ENCODE measurements around the gene CMBL.

Gene CMBL

GRCh38 chr5:10338686-10339057, 31.0 kb upstream of the CMBL start:
- H3K4me3 Mint-ChIP-seq = no peak overlapping the region
- no peak overlapping the region for H3K27ac Mint-ChIP-seq
- ATAC-seq = no peak
- no peaks in the 10 kb centered on the region for H3K9me3 Mint-ChIP-seq
- H3K27me3 Mint-ChIP-seq = peaks cover 21% of the 10 kb centered on the region
- H3K4me1 Mint-ChIP-seq = peaks cover under 1% of the 10 kb centered on the region
- no peak for DNase-seq

GRCh38 chr5:10337986-10338385, 30.3 kb upstream of the CMBL start:
- no peaks in the 10 kb centered on the region for H3K9me3 Mint-ChIP-seq
- H3K27ac Mint-ChIP-seq = no peak overlapping the region
- H3K4me3 Mint-ChIP-seq = no peak overlapping the region
- ATAC-seq (no peak), DNase-seq (no peak)
- H3K4me1 Mint-ChIP-seq = peaks cover 8% of the 10 kb centered on the region
- H3K27me3 Mint-ChIP-seq = peaks cover 28% of the 10 kb centered on the region

- no peak overlapping the region for H3K27ac Mint-ChIP-seq
- H3K9me3 Mint-ChIP-seq = no peaks in the 10 kb centered on the region
- peaks cover 37% of the 10 kb centered on the region for H3K27me3 Mint-ChIP-seq
- H3K4me1 Mint-ChIP-seq = peaks cover 11% of the 10 kb centered on the region
- DNase-seq (no peak), ATAC-seq (no peak)
- no peak overlapping the region for H3K4me3 Mint-ChIP-seq
Measured at GRCh38 chr5:10337107-10337506, 29.4 kb upstream of the CMBL start.

DNA sequence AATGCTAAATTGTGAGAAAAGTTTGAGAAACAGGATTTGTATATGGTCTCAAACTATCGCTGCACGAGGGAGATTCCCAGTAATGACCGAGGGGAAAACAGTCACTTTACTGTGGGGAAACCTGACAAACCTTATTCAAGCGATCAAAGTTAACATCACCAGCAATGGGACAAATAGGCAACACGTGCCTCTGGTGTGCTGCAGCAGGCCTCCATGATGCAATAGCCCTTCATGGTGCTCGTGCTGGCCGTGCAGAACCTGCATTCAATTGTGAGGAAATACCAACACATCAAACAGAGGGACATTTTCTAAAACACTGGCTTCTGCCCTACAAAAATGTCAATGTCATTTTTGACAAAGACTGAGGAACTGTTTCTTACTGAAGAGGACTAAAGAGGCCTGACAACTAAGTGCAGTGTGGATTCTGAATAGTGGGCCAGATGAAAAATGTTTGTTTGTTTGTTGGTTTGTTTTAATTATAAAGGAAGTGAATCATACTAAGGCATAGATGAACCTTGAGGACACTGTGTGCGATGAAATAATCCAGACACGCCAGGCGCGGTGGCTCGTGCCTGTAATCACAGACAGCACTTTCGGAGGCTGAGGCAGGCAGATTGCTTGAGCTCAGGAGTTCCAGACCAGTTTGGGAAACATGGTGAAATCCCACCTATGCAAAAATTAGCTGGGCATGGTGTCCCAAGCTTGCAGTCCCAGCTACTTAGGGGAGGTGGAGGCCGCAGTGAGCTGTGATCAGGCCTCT, 28.2 kb upstream of the CMBL start:
- peaks cover 49% of the 10 kb centered on the region for H3K27me3 Mint-ChIP-seq
- ATAC-seq (no peak), DNase-seq (no peak)
- H3K4me3 Mint-ChIP-seq = no peak overlapping the region
- no peaks in the 10 kb centered on the region for H3K9me3 Mint-ChIP-seq
- H3K4me1 Mint-ChIP-seq = peaks cover 11% of the 10 kb centered on the region
- H3K27ac Mint-ChIP-seq = no peak overlapping the region

GRCh38 chr5:10334831-10335230, 27.1 kb upstream of the CMBL start:
- ATAC-seq = no peak
- Mint-ChIP-seq H3K9me3 (no peaks in the 10 kb centered on the region), H3K4me3 (no peak overlapping the region), H3K27ac (no peak overlapping the region), H3K4me1 (peaks cover 11% of the 10 kb centered on the region), H3K27me3 (peaks cover 57% of the 10 kb centered on the region)
- no peak for DNase-seq

DNA sequence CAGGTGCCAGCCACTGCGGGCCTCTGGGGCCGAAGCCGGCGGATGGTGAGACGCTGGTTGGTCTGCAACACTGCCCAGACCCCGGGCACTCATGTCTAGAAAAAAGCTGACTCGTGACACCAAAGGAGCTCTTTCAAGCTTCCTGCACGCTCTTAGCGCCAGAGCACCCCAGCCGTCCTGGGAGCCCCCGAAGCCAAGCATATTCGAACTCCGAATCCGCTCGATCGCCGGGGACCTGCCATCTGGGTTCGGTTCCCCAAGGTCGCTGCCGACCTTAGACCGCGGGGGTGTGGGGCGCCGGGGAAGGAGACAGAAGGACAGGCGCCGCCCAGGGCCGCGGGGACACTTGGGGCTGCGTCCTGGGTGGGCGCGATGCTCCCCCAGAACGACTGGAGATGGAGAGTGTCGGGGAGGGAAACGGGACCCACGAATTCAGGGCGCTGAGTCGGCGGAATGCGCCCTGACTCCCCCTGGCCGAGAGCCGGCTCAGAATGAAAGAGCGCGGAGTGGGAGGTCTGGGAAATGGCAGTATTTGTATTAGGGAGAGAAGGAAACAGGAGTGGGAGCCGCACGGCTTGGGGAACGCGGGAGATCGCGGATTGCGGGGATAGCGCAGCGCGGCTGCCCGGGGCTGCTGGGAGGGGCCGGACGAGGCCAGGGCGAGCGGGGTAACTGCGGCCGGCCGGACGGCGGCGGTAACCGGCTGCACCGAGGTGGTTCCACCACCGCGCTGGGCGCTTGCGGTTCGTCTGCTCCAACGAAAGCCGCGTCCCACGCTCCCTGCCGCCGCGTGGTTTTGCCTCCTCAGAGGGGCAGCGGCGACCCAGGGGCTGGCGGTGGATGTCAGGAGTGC, 25.7 kb upstream of the CMBL start:
- ATAC-seq (peak; percentile 52), DNase-seq (peak; percentile 10 to 12)
- H3K4me1 Mint-ChIP-seq = peaks cover 11% of the 10 kb centered on the region
- H3K27me3 Mint-ChIP-seq = peaks cover 57% of the 10 kb centered on the region
- peak overlapping the region; percentile 88 for H3K4me3 Mint-ChIP-seq
- H3K27ac Mint-ChIP-seq = no peak overlapping the region
- no peaks in the 10 kb centered on the region for H3K9me3 Mint-ChIP-seq

GRCh38 chr5:10332301-10332700, 24.6 kb upstream of the CMBL start:
- Mint-ChIP-seq H3K4me3 (peak overlapping the region in 1 of 2 donors; percentile 8), H3K27ac (no peak overlapping the region), H3K27me3 (peaks cover 57% of the 10 kb centered on the region), H3K9me3 (no peaks in the 10 kb centered on the region), H3K4me1 (peaks cover 11% of the 10 kb centered on the region)
- ATAC-seq (peak; percentile 47), DNase-seq (no peak)

DNA sequence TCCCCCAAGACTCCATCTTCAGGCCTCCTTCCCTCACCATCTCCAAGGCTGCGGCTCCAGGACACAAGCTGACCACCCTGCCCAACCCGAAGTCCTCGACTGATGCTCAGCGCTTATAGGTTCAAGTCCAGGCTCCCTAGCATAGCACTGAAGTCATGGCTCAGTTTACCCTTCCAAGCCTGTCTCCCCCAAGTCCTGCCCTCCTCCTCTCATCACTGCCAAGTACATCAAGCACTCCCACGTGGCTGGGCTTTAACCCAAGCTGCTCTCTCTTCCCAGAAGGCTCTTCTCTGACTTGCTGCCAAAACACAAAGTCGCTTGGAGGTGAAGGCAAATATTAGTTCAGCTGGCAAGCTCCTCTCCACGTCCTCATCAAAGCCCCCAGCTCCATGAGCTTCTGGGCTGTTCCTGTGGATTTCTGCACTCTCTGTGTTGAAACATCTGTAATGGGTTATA, 23.7 kb upstream of the CMBL start:
- no peak for ATAC-seq
- Mint-ChIP-seq H3K9me3 (no peaks in the 10 kb centered on the region), H3K4me3 (no peak overlapping the region)

GRCh38 chr5:10330511-10331230, 23.0 kb upstream of the CMBL start:
- ATAC-seq = no peak

More for the DNA sequence above, 23.7 kb upstream of the CMBL start:
- Mint-ChIP-seq H3K27ac (peak overlapping the region in 1 of 2 donors; percentile 8), H3K4me1 (peaks cover 11% of the 10 kb centered on the region), H3K27me3 (peaks cover 57% of the 10 kb centered on the region)
- DNase-seq = no peak

DNA sequence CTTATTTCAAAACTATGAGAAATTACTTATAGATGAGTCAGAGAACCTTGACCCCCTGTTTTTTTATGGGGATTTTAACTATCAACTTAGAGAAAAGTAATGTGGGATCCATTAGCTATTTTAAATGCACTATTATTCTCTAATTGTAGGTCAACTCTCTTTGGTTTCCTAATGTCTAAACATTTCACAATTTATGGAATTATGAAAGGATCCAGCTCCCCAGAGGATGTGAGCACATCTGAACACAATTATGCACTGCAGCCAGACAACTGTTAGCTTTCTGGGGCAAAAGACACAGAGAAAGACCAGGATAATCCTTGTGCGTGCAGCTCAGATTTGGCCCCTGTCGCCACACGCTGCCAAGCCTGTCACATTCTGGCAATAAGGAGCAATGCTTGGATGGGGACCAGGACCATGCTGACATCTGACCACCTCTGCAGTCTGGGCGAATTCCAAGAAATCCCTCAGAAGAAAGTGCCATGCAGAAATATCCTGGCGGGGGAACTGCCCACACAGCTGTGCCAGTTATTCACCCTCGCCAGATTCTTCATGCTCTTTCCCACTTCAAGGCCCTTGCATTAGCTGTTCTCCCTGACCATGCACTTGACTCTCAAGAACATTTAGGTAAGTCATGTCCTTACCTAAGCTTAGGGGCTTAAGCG, 22.2 kb upstream of the CMBL start:
- peaks cover 52% of the 10 kb centered on the region for H3K27me3 Mint-ChIP-seq
- H3K9me3 Mint-ChIP-seq = no peaks in the 10 kb centered on the region
- no peak for ATAC-seq
- no peak overlapping the region for H3K4me3 Mint-ChIP-seq
- DNase-seq = no peak
- H3K27ac Mint-ChIP-seq = no peak overlapping the region
- H3K4me1 Mint-ChIP-seq = peaks cover 11% of the 10 kb centered on the region

More at GRCh38 chr5:10330511-10331230, 23.0 kb upstream of the CMBL start:
- Mint-ChIP-seq H3K27ac (no peak overlapping the region), H3K9me3 (no peaks in the 10 kb centered on the region), H3K27me3 (peaks cover 54% of the 10 kb centered on the region), H3K4me3 (no peak overlapping the region), H3K4me1 (peaks cover 11% of the 10 kb centered on the region)
- DNase-seq = no peak

DNA sequence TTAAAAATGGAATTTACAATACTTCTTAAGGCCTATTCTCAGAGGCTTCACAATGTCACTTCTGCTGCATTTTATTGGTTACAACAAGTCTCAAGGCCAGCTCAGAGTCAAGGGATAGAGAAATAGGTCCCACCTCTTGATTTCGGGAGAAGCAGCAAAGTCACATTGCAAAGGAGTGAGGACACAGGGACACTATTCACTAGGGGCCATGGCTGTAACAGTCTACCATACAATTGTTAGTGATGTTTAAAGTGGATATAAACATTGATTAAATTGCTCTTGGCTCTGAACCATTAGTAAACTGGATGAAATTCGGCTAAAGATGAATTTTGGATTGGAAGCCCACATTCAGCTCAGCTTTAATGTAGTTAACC, 21.7 kb upstream of the CMBL start:
- peaks cover 11% of the 10 kb centered on the region for H3K4me1 Mint-ChIP-seq
- ATAC-seq (no peak), DNase-seq (no peak)
- no peak overlapping the region for H3K4me3 Mint-ChIP-seq
- no peak overlapping the region for H3K27ac Mint-ChIP-seq
- peaks cover 50% of the 10 kb centered on the region for H3K27me3 Mint-ChIP-seq
- no peaks in the 10 kb centered on the region for H3K9me3 Mint-ChIP-seq

DNA sequence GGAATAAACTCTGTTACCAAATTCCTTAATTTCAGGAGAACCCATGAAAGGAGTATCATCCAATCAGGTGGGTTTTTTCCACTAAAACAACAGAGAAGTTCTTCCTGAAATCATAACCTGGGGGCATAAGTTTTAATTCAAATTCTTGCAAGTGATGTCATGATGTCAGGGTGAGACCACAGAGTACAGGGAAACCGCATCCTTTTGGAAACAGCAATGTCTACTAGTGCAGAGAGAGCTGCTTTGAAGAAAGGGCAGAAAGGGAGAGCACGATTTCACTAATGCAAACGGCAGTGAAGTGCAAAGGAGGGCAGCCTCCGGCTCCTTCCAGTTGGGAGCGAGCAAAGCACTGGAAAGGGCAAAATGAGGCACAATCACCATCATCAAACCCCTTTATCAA, 20.6 kb upstream of the CMBL start:
- Mint-ChIP-seq H3K9me3 (no peaks in the 10 kb centered on the region), H3K4me1 (peaks cover 6% of the 10 kb centered on the region), H3K27me3 (peaks cover 40% of the 10 kb centered on the region), H3K4me3 (no peak overlapping the region), H3K27ac (no peak overlapping the region)
- no peak for DNase-seq
- no peak for ATAC-seq

GRCh38 chr5:10324518-10325370, 17.0 kb upstream of the CMBL start:
- Mint-ChIP-seq H3K4me1 (no peaks in the 10 kb centered on the region), H3K27me3 (peaks cover 8% of the 10 kb centered on the region), H3K27ac (no peak overlapping the region), H3K9me3 (no peaks in the 10 kb centered on the region), H3K4me3 (no peak overlapping the region)
- no peak for ATAC-seq
- no peak for DNase-seq

DNA sequence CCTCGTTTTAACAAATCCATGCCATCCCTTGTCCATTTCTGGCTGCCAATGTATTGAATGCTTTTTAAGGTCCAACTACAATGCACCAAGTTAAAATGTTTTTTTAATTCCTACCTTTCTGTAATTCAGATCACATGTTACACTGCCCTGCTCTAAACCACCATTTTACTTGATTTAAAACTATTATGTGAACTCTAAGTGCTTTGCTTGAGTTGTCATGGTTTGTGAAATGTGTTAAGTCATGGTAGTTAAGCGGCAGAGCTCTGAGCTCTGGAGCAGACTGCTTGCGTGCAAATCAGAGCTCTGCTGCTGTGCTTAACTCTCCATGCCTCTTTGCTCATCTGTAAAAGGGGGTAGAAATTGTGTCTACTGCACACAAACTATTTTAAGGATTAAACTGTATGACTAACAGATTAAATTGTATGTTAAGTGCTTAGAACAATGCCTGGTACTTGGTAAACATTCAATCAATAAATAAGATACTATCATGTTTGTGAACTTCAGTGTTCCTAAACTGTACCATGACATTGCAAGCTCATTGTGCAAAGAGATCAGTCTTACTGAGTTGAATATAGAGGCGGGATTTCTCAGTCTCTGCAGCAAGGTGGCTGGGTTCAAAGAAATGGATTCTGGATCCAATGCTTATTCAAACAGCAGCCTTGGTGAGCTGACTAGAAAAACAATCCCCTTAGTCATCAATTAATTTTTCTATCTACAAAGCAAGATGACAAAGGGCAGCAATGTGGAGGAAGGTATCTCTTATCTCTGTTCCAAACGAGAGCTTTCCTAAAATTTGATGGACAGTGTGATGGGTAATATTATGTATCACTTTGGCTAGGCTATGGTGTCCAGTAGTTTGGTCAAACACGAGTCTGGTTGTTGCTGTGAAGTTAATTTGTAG, 16.1 kb upstream of the CMBL start:
- ATAC-seq = no peak
- Mint-ChIP-seq H3K27ac (peak overlapping the region in 1 of 2 donors; percentile 62), H3K9me3 (no peaks in the 10 kb centered on the region), H3K4me1 (no peaks in the 10 kb centered on the region), H3K27me3 (peaks cover 8% of the 10 kb centered on the region), H3K4me3 (no peak overlapping the region)
- DNase-seq = no peak

Data from stimulated activated naive CD8-positive, alpha-beta T cell treated with anti-CD3 and anti-CD28 coated beads, Interleukin-15, amount 100 ng/mL, for 72 hours (primary cell).